ENCODE results near the gene APRT.
A peak's percentile ranks its signal among the peaks of the same experiment; 100 is the strongest.

APRT gene

DNA sequence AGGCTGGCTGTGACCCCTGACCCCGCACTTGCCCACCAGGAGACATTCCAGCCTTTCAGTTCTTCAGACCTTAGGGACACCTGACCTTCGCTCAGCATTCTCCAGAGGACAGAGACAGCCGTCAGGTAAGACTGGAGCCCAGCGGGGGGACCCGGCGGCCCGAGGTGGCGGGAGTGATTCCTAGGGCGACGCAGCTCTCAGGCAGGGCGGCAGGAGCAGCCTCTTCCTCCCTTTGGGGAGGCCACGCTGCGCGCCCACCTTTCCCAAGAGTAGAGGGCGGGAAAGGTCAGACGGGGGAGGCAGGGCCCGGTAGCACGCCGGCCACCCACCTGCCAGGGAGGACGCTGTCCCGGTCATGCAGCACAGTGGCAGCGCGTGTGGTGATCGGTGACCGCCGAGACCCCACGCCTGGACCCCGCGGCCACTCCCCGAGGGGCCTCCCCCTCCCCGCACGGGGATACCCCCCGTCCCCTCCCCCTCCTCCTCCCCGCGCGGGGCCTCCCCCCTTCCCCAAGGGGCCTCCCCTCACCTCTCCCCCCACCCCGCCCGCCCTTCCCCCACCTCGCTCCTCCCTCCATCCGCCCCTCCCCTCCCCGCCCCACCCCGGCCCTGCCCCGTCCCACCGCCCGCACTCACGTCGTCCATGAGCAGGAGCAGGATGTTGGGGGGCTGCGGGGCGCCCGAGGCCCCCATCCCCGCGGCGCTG lies 44.5 kb upstream of the APRT start:
- H3K4me3 ChIP-seq (ENCODE audit: control insufficient read depth, low read depth, low read length), result peak overlapping the region; percentile 53
- TF ChIP-seq, protein P1, sequence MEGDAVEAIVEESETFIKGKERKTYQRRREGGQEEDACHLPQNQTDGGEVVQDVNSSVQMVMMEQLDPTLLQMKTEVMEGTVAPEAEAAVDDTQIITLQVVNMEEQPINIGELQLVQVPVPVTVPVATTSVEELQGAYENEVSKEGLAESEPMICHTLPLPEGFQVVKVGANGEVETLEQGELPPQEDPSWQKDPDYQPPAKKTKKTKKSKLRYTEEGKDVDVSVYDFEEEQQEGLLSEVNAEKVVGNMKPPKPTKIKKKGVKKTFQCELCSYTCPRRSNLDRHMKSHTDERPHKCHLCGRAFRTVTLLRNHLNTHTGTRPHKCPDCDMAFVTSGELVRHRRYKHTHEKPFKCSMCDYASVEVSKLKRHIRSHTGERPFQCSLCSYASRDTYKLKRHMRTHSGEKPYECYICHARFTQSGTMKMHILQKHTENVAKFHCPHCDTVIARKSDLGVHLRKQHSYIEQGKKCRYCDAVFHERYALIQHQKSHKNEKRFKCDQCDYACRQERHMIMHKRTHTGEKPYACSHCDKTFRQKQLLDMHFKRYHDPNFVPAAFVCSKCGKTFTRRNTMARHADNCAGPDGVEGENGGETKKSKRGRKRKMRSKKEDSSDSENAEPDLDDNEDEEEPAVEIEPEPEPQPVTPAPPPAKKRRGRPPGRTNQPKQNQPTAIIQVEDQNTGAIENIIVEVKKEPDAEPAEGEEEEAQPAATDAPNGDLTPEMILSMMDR (conservative IDR thresholded peaks at IDR 0.05; ENCODE audit: control insufficient read depth, insufficient read depth, low read depth, low read length), result no peak
- no peak for DNase-seq (ENCODE audit: low read depth)

DNA sequence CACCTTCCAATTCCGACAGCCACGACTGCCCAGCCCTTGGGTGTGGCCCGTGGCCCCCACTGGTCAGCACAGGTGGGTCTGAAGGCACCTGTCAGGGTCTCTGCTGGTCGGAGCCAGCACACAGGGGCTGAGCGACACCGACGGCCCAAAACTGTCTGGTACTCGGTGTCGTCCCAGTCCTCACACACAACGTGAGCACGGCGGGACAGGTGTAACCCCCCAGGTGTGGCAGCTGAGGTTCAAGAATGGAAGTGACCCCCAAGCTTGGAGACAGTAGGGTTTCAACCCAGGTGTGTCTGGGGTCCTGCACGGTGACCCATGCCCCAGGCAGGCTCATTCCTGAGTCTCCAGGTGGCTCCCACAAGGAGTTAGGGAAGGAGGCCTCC lies 44.0 kb upstream of the APRT start:
- peak overlapping the region; percentile 53 for H3K4me3 ChIP-seq (ENCODE audit: control insufficient read depth, low read depth, low read length)
- no peak for DNase-seq (ENCODE audit: low read depth)
- TF ChIP-seq, protein P1 (conservative IDR thresholded peaks at IDR 0.05; ENCODE audit: control insufficient read depth, insufficient read depth, low read depth, low read length), result no peak

DNA sequence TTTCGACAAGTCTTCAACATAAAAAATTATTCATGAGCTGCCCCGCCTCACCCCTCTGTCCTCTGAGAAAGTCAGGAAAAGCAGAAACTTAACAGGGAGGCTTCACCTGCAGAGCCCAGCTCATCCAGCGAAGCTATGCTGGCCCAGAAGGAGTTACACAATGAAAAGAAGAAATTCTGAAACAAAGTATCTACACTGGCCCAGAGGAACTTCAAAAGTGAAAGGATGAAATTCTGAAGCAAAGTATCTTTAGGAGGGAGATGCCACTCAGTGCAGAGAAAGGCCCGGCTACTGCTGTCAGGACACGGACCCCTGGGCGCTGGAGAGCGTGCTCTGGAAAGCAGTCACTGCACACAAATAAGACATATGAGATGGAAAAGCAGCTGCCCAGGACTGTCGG lies 43.4 kb upstream of the APRT start:
- no peak for DNase-seq (ENCODE audit: low read depth)
- TF ChIP-seq, protein P1 (conservative IDR thresholded peaks at IDR 0.05; ENCODE audit: control insufficient read depth, insufficient read depth, low read depth, low read length), result no peak
- H3K4me3 ChIP-seq (ENCODE audit: control insufficient read depth, low read depth, low read length), result no peak overlapping the region

DNA sequence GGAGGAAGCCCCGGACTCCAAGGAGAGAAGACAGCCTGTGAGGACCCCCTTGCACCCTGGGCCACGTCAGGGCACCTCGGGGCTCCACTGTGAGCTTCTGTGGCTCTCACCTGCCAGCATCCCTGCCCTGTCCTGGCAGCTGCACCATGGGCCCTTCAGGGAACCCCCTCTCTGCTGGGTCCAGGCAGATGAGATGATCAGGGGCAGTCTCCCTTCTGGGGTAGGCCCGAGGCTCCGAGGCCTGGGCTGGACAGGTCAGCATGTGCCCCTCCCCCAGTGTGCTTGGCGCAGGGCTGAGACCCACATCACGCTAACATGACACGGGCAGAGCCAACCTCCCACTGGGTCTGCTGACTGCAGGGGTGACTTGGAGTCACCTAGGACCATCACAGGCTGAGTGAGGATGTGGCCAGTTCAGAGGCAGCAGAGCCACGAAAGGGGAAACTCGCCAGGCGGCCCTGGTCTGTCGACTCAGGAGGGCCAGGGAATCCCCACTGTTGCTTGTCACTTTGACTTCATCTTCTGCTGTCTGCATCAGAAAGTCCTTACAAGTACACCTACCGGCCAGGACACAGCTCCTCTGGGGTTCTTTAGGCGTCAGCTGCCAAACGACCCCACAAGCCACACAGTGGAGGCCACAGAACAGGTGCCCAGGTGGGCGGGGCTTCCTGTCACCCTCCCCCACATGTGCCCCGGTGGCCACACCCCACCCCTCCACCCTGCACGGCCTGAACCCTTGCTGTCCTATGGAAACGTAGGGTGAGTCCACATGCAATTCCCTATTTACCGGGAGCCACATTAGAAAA lies 42.8 kb upstream of the APRT start:
- no peak overlapping the region for H3K4me3 ChIP-seq (ENCODE audit: control insufficient read depth, low read depth, low read length)
- TF ChIP-seq, protein P1 (conservative IDR thresholded peaks at IDR 0.05; ENCODE audit: control insufficient read depth, insufficient read depth, low read depth, low read length), result no peak
- DNase-seq (ENCODE audit: low read depth), result no peak

DNA sequence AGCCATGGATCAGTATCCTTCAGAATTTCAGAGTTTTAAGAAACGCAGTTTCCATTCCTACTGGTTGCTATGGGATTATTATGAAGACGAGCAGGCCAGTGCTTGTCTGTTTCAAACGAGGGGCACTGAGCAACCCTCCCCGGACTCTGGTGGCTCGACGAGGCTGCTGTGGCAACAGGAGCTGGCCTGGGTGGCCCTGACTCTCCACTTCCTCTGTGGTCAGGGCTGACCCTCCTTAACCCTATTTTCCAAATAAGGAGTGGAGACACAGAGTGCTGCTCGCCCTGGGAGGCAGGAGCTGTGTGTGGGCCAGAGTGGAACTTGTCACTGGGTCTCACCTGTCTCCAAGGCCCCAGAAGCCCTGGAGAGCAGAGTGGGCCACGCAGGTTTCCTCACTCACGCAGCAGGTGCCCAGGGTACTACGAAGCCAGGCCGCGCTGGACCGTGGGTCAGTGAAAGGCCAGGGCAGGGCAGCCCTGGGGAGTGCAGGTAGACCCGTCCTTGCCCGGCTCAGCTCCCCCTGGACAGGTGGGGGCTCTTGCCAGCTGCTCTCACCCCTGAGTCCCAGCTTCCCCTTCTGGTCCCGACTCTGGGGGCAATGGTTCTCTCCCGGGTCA lies 41.7 kb upstream of the APRT start:
- TF ChIP-seq, protein P1 (conservative IDR thresholded peaks at IDR 0.05; ENCODE audit: control insufficient read depth, insufficient read depth, low read depth, low read length), result no peak
- no peak overlapping the region for H3K4me3 ChIP-seq (ENCODE audit: control insufficient read depth, low read depth, low read length)
- no peak for DNase-seq (ENCODE audit: low read depth)

DNA sequence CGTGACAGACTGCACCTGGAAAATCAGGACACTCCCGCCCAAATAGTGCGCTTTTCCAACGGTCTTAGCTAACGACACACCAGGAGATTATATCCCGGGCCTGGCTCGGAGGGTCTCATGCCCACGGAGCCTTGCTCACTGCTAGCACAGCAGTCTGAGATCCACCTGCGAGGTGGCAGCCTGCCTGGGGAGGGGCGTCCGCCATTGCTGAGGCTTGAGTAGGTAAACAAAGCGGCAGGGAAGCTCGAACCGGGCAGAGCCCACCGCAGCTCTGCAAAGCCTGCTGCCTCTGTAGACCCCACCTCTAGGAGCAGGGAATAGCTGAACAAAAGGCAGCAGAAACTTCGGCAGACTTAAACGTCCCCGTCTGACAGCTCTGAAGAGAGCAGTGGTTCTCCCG lies 39.9 kb upstream of the APRT start:
- DNase-seq (ENCODE audit: low read depth), result no peak
- H3K4me3 ChIP-seq (ENCODE audit: control insufficient read depth, low read depth, low read length), result no peak overlapping the region
- TF ChIP-seq, protein P1 (conservative IDR thresholded peaks at IDR 0.05; ENCODE audit: control insufficient read depth, insufficient read depth, low read depth, low read length), result no peak

All from fibroblast of mammary gland (primary cell).